ENCODE results near the gene PCSK9.

PCSK9 gene

GRCh38 chr1:55060133-55060999, 21.0 kb downstream of the PCSK9 start:
- no peak for DNase-seq

- no peak for DNase-seq
These were observed 21.8 kb downstream of the PCSK9 start for GRCh38 chr1:55061000-55061705.

- no peak for DNase-seq
These were observed 22.5 kb downstream of the PCSK9 start for GRCh38 chr1:55061706-55062321.

- DNase-seq: no peak
These were observed 23.6 kb downstream of the PCSK9 start for GRCh38 chr1:55062801-55063576.

DNA sequence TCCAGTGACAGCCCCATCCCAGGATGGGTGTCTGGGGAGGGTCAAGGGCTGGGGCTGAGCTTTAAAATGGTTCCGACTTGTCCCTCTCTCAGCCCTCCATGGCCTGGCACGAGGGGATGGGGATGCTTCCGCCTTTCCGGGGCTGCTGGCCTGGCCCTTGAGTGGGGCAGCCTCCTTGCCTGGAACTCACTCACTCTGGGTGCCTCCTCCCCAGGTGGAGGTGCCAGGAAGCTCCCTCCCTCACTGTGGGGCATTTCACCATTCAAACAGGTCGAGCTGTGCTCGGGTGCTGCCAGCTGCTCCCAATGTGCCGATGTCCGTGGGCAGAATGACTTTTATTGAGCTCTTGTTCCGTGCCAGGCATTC, 24.2 kb downstream of the PCSK9 start:
- DNase-seq: no peak

GRCh38 chr1:55064071-55064581, 24.8 kb downstream of the PCSK9 start:
- no peak for DNase-seq

- no peak for DNase-seq
These were observed 25.5 kb downstream of the PCSK9 start for GRCh38 chr1:55064861-55065263.

- DNase-seq: no peak
These were observed 26.3 kb downstream of the PCSK9 start for GRCh38 chr1:55065648-55066047.

GRCh38 chr1:55067022-55067778, 27.9 kb downstream of the PCSK9 start:
- DNase-seq: no peak

- DNase-seq: no peak
These were observed 28.6 kb downstream of the PCSK9 start for GRCh38 chr1:55067914-55068313.

- no peak for DNase-seq
These were observed 29.3 kb downstream of the PCSK9 start for GRCh38 chr1:55068638-55069037.

DNA sequence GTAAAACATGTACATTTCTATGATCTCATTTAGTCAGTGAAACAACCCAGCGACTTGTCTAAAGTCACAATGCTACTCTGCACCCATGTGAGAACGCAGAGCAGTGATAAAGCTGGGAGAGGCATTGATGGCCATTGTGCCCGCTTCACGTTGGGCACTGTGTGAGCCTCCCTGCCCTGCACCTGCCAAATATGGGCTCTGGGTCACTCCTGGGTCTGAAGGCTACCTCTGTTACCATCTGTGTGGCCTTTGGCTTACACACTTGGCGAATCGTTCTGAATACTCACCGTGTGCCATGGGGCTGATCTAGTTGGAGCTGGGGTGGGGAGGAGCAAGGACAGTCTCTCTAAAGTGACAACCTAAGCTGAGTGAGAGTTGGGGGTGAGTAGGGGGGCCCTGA, 29.9 kb downstream of the PCSK9 start:
- DNase-seq: no peak

DNA sequence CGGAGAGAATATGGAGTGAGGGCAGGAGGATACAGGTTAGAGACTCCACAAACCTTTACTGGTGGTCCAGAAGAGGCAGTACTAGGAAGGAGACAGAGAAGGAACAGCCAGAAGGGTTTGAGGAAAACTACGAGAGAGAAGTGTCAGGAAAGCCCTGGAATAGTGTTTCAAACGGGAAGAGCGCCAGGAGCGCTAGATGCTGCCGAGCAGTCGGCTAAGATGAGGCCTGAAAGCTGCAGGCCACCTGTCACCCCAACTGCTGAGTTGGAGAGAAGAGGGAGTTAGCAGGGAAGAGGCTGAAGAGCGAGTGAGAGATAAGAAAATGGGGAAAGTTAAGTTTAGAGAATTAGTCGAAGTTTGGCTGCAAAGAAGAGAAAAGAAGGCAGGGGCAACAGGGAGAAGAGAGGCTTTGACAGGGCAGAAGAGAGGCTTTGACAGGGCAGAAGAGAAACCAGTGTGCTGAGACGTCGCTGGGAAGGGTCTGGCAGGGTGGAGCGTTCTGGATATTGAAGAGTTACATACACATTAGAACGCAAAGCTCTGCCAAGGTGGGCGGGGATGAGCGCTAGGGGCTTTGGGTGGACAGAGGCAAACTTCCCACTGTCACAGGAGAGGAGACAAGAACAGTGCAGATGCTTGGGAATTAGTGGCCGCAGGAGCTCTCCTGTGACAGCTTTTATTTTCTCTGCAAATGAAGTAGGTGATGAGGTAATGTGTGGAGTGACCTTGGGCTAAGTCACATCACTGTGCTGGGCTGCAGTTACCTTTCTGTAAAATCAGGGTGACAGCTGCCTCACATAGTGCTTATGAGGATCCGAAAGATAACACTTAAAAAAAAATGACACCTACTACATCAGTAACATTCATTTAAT, 31.2 kb downstream of the PCSK9 start:
- DNase-seq: no peak

- DNase-seq: peak; percentile 43
These were observed 32.1 kb downstream of the PCSK9 start for GRCh38 chr1:55071477-55071876.

DNA sequence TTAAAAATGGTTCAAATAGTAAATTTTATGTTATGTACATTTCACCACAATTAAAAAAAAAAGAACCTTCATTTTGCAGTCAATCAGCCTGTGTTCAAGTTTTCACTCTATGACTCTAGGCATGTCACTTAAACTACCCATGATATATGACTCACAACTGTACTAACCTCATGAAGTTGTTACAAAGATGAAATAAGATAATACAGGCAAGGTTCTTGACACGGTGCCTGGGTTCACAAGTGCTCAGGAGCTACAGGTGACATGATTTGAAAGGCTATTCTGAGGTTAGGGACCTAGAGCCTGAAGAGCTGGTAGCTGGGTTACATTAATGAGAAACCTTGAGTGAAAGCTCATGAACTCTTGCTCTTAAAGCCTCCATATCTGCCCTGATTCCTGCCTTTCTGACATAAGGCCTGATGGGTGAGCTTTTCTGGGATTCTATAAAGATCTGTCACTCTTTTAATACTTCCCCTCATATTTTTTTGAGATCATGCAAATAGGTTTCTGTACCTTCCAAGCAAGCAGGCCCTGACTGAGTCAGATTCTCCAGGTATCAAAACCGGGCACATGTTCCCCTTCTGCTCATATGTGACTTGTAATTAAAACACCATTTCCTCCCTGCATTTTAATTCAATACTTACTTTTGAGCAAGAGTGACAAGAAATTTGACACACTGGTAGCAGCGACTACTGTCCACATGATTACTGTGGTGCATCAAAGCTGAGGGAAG, 34.0 kb downstream of the PCSK9 start:
- no peak for DNase-seq

DNA sequence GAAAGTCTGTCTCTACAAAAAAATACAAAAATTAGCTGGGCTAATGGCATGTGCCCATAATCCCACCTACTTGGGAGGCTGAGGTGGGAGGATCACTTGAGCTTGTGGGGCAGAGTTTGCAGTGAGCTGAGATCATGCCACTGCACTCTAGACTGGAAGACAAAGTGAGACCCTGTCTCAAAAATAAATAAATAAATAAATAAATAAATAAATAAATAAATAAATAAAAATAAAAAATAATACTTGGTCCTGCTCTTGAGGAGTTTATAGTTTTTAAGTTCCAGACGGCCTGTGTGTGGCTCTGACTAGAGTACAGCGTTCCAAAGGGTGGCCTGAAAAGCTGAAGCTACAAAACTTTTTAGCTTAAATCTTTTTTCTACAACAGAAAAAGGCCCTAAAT, 35.1 kb downstream of the PCSK9 start:
- no peak for DNase-seq

- no peak for DNase-seq
These were observed 37.0 kb downstream of the PCSK9 start for GRCh38 chr1:55076356-55076755.

GRCh38 chr1:55078470-55078869, 39.1 kb downstream of the PCSK9 start:
- no peak for DNase-seq

DNA sequence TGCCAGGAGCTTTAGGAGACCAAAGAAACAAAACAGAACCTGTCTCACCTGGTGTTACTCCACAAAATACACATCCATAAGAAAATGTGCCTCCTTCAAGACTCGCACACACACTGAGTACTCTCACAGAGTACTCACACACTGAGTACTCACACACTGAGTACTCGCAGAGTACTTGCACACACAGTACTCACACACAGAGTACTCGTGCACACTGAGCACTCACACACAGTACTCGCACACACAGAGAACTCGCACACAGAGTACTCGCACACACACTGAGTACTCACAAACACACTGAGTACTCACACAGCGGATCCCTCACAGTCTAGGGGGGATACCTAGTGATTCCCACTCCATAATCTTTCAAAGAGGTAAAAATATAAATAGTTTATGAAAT, 40.3 kb downstream of the PCSK9 start:
- no peak for DNase-seq

- DNase-seq: peak; percentile 33
These were observed 42.0 kb downstream of the PCSK9 start for GRCh38 chr1:55081188-55081904.

All from amniotic stem cell (primary cell).